GM19240 (cell line): Measurements from ENCODE around the gene ZMYM2.
A peak's percentile ranks its signal among the peaks of the same experiment; 100 is the strongest.

ENCODE experiments used
- DNase-seq: peaks from one replicate; pipeline ENCODE4 v3.0.0; 2011; ENCODE audit warnings: low spot score; ENCODE audit not compliant: insufficient read length

The ZMYM2 gene

DNA sequence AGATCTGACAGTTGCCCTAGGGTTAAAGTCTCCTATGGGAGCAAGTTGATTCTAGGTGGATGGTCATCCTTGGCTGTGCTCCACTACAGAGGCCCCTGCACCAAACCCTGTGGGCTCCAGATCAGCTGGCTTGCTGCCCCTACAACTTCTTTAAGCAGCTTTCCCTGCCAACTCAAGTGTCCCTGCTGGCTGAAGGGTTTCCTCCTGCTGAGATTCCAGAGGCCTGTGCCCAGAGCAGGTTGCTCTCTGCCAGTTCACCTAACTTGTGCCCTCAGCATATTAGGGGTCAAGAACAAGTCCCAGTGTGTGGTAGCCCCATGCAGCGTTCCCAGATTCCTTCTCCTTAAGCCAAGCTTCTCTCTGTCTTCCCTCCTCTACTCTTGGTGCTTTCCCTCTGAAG lies 85.6 kb downstream of the ZMYM2 start:
- DNase-seq, result no peak

- no peak for DNase-seq
Observed at GRCh38 chr13:20045950-20046548, 87.5 kb downstream of the ZMYM2 start.

DNA sequence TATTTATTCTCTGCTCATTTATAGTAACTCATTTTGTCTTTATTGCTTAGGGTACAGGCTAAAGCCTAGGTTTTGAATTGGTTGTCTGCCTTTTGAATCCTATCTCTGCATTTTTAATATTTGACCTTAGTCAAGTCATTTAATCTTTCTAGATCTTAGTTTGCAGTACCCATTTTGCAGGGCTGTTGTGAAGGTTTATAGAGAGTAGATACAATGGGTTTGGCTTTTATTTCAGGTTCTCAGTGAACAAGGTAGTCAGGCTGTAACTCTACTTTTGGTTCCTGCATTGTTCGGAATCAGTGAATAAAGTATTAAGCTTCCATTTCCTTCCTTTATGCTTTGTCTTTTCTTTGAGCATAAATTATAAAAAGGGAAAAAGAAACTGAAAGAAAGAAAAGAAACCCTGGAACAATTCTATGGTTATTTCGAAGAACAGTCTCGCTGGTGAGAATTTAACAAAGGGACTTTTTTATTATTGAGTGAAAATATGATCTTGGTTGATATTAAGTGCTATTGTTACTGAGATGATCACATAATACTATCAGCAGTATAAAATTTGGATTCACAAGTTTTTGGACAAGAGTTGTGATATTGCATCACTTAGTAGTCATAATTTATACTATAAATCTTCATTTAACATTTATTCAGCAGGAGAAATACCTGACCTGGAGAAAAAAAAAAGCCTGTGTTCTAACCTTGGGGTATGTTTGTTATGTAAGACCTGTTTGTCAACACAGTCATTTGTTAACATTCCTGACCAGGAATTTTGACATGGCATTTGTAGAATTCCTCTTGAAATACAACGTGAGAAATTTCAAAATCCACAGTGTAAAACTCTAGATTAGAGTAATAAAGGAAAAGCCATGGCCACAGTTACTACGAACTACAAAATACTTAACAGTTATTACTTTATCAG lies 91.3 kb downstream of the ZMYM2 start:
- peak; percentile 4 for DNase-seq

DNA sequence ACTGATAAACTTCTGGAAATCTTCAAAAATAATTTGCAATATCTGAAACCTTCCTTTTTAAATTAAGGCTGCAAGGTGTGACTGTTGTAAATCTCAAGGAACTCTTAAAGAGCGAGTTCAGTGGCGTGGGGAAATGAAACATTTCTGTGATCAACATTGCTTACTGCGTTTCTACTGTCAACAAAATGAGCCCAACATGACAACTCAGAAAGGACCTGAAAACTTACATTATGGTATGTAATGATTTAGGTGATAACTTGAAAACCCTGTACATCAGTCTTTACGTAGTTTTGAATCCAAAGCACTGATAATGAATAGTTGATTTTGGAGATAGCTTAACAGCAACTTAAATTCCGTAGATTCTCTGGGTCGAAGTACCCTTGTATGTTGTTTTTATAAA lies 92.8 kb downstream of the ZMYM2 start:
- DNase-seq, result no peak

GRCh38 chr13:20053016-20053415 lies 94.5 kb downstream of the ZMYM2 start:
- DNase-seq, result no peak

GRCh38 chr13:20053891-20054290 lies 95.4 kb downstream of the ZMYM2 start:
- DNase-seq, result no peak

- DNase-seq, result no peak
Observed at GRCh38 chr13:20054586-20054985, 96.1 kb downstream of the ZMYM2 start.

DNA sequence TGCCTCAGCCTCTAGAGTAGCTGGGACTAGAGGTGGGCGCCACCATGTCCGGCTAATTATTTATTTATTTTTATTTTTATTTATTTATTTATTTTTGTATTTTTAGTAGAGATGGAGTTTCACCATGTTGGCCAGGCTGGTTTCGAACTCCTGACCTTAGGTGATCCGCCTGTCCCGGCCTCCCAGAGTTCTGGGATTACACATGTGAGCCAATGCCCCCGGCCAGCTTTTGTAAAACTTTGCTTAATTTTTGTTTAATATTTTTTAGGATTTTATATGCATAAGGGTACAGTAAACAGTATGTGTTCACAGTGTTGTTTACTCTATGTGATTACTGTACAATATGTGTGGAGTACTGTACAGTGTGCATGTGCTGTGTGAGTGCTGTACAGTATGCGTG lies 98.7 kb downstream of the ZMYM2 start:
- DNase-seq, result no peak

DNA sequence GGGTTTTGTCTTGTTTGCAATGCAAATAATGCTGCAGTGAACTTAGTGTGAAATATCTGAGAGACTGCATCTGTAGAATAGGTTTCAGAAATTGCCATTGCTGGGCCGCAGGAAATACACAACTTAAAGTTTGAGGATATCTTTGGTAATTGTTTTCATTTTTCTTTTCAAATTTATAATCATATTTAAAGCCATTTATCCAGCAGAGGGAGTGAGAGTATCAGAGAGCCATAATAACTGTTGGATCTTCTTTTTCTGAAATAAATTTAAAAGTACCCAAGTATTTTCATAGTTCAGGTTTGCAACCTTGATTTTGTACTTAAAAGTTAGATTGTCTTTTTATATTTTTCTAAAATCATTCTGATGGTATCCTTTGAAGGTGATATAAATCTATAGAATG lies 99.4 kb downstream of the ZMYM2 start:
- DNase-seq, result no peak

DNA sequence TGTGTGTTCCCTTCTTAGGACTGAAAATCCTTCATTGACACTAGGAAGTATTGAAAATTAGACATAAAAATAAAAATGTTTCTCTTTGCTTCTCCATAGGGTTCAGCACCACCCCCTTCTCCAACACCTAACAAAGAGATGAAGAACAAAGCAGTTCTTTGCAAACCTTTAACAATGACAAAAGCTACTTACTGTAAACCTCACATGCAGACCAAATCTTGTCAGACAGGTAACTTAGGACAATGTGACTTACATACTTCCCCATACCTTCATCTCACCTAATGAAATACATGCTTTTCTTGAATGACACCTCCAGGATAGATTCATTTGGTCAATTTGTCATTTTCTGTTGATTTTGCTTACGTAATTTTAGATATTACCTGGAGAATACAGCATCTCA lies 99.9 kb downstream of the ZMYM2 start:
- no peak for DNase-seq

- no peak for DNase-seq
Observed at GRCh38 chr13:20064128-20064527, 105.6 kb downstream of the ZMYM2 start.

DNA sequence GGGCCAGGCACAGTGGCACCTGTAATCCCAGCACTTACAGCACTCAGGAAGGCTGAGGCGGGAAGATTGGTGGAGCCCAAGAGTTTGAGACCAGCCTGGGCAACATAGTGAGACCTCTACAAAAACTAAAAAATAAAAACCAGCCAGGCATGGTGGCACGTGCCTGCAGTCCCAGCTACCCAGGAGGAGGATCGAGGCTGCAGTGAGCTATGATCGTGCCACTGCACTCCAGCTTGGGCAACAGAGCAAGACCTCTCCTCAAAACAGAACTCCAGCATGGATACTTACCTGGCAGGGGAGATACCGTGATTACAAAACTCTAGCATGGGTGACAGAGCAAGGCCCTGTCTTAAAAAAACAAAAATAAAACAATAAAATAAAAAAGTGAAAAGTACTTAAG lies 107.0 kb downstream of the ZMYM2 start:
- no peak for DNase-seq

DNA sequence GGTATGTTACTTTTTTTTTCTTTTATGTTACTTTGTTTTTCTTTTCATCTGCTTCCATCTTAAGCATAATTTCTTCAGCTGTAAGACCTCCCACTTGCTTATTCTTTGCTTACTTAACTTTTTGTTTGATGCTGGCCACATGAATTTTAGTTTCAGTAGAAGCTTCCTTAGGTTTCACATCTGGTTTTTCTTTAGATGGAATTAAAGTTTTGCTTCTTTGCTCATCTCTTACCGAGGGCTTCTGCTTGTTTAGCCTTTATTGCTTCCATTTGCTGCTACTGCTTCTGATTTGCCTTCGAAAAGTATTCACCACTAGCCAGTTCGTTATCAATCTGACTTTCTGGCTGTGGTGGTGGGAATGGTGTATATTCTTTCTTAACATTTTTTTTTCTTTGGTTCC lies 111.4 kb downstream of the ZMYM2 start:
- no peak for DNase-seq

GRCh38 chr13:20073775-20074174 lies 115.2 kb downstream of the ZMYM2 start:
- DNase-seq, result no peak

GRCh38 chr13:20074966-20075365 lies 116.4 kb downstream of the ZMYM2 start:
- no peak for DNase-seq

GRCh38 chr13:20077086-20077485 lies 118.6 kb downstream of the ZMYM2 start:
- DNase-seq, result no peak

DNA sequence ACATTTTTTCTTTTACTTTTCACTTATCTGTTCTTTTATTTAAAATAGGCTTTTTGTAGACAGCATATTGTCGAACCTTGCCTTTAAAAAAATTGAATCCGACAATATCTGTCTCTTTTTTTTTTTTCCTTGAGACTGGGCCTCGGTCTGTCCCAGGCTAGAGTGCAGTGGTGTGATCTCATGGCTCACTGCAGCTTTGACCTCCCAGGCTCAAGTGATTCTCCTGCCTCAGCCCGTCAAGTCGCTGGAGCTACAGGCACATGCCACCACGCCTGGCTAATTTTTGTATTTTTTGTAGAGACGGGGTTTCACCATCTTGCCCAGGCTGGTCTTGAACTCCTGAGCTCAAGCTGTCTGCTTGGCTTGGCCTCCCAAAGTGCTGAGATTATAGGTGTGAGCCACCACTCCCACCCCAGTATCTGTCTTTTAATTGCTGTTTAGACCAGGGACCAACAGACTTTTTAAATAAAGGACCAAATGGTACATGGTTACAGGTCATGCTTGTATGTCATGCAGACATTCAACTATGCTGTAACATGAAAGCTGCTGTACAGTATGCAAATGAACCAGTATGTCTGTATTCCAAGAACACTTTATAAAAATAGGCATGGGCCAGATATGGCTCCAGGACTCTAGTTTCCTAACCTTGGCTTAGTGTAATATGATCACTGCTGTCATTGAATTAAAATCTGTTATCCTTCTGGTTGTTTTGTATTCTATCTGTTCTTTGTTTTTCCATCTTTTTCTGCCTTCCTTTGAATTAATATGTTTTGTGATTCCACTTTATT lies 122.0 kb downstream of the ZMYM2 start:
- no peak for DNase-seq

DNA sequence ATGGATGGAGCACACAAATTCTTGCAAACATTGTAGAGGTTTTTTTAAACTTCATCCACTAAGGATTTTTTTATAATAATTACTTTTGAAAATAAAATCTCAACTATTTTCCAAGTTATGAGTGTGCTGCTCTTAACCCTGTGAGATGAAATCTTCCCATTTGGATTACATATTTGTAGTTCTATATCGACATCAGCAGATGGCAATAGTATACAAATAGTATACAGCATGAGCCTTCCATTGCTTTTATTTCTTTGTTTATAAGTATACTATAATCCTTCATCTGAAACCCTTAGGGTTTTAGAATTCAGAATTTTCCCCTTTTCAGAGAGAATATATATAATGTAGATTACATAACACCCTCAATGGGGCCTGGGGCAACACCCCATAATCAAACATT lies 131.8 kb downstream of the ZMYM2 start:
- DNase-seq, result no peak

DNA sequence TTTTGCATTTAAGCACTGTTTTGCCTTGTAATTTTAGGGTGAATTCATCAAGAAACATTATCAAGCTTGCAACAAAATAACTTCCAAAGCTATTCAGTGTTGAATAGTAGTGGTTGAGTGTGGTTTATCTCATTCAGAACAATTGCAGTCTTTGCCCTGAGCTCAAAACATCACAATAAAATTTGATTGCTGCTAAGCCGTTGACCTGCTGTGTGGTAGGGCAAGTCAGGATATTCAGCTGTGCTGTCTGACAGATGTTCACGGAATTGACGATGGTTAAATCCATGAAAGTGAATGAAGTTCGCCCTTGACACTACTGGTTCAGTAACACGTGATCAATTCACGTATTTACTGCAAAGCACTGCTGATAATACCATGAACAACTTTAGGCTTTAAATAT lies 135.4 kb downstream of the ZMYM2 start:
- DNase-seq, result no peak

DNA sequence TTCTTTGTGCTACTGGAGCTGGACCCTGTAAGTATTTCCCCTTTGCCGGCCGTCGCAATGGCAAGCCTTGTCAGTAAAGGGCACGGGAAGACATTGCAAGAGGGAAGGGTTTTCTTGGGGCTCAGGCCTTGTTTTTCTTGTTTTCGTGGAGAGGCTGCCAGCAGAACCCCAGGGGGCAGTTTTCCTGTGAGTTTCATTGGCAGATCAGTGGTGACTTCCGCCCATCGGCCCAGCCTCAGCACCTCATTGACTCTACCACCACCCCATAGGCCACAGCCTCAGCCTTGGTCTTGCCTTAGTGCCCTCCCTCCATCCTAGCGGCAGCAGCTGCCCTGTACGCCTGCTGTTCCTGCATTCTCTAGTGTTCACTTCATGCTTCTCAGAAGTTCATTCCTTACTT lies 140.8 kb downstream of the ZMYM2 start:
- no peak for DNase-seq

- DNase-seq, result no peak
Observed at GRCh38 chr13:20101467-20102316, 143.2 kb downstream of the ZMYM2 start.
